GM18858 (cell line): ENCODE data around the gene SRL.
"Not testable (repeated sequence)": the region's sequence is repeated elsewhere in the genome, so short reads cannot be mapped to it uniquely, and the experiment has no call there.

Experiments used
- ATAC-seq: cut with Tn5 transposase; IDR thresholded peaks from one replicate; pipeline ENCODE4 v1.9.1; 2021; ENCODE audit not compliant: unreplicated experiment

The SRL gene

DNA sequence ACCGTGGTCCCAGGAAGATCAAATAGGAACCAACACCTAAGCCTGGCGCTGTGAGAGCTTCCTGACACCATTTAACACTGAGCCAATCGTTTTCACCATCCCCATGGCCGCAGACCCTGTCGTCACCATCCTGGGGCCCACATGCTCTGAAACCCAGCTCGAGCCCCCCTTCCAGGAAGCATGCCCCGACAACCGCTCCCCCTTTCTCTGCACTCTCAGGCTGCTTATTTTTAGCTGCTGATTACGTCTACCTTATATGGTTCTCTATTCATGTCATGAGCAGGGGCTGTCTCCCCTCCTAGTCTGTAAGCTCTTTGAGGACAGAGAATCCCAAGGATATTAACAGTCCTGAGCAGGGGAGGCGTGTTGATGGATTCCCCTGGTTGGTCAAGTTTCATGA is 10.5 kb downstream of the SRL start:
- ATAC-seq = no peak

DNA sequence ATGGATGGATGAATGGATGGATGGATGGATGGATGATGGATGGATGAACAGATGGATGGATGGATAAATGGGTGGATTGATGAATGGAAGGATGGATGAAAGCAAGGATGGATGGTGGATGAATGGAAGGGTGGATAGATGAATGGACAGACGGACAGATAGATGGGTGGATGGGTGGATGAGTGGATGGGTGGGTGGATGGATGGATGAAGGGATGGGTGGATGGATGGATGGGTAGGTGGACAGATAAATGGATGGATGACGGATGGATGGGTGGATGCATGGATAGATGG is 14.9 kb downstream of the SRL start:
- ATAC-seq = no peak

DNA sequence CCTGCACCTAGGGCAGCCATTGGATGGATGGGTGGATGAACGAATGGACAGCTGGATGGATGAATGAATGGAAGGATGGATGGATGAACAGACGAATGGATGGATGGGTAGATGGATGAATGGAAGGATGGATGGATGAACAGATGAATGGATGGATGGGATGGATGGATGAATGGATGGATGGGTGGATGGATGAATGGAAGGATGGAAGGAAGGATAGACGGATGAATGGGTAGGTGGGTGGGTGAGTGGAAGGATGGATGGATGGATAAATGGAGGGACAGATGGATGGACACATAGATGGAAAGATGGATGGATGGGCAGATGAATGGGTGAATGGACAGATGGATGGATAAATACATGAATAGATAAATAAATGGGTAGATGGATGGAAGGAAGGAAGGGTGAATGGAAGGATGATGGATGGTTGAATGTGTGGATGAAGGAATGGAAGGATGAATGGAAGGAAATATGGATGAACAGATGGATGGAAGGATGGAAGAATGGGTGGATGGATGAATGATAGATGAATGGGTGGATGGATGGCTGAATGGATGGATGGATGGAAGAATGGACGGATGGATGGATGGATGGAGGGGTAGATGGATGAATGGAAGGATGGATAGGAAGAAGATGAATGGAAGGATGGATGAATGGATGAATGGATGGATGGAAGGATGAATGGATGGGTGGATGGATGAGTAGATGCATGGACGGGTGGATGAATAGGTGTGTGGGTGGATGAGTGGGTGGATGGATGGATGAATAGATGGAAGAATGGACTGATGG is 15.4 kb downstream of the SRL start:
- no peak for ATAC-seq

DNA sequence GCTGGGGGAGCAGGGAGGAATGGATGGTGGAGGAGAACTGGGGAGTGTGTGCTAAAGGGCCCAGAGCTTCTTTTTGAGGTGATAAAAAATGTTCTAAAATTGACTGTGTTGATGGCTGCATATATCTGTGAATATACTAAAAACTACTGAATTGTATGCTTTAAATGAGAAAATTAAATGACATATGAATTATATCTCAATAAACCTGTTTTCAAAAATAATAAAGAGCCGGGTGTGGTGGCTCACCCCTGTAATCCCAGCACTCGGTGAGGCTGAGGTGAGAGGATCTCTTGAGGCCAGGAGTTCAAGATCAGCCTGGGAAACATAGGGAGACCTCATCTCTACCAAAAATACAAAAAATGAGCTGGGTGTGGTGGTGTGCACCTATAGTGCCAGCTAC is 16.8 kb downstream of the SRL start:
- ATAC-seq = no peak

- ATAC-seq = no peak
Observed at GRCh38 chr16:4220358-4220757, 21.5 kb downstream of the SRL start.

DNA sequence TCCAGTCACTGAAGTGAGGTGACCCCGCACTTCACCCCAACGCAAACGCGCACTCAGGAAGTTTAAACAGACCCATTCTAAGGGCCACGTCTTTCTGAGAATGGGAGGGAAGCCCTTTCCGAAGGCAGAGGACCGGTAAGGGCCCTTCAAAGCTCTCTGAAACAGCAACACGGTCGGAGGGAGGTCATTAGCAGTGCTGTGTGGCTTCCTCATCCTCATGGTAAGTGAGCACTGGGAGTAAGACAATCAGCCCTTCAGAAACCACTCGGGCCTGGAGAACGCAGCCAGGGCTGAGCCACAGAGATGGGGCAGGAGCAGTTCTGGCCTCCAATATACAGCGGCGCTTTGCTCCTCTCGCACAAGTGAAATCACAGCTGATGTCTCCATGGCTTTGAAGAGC is 23.7 kb downstream of the SRL start:
- no peak for ATAC-seq

- no peak for ATAC-seq
Observed at GRCh38 chr16:4217204-4218131, 24.4 kb downstream of the SRL start.

GRCh38 chr16:4216596-4216995 is 25.3 kb downstream of the SRL start:
- ATAC-seq = no peak

DNA sequence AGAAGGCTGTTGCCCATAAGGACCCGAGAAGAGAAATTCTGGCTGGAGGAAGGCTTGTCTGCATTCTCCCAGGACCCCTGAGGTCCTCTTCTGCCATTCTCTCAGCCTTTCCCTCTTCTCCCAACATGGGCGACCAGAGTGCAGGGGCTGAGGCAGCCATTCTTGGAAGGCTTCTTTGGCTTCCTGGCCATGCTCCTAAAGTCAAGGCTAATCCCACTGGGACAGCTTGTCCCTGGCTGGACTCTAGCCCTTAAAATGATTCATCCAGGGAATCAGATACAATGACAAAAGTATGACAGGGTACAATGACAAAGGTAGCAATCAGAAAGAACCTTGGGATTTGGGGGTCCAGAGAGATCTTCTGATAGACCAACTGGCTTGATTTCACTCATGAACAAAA is 26.8 kb downstream of the SRL start:
- ATAC-seq = no peak

DNA sequence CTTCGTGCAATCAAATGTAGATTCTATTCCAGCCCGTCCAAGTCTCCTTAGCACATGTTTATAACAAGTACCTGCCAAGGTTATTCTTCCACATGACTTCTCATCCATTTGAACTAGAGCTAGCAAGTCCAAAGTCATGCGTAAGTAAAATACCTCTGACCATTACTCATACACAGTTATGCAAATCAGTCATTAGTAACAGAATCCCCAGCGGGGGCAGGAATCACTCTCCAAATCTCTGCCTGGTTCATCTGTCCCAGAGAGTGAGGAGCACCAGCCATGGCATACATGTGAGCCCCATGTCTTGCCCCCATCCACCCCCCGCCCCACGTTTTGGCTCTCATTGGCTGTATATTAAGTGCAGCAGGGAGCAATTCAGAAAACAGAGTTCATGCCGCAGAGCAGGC is 27.7 kb downstream of the SRL start:
- ATAC-seq = no peak

DNA sequence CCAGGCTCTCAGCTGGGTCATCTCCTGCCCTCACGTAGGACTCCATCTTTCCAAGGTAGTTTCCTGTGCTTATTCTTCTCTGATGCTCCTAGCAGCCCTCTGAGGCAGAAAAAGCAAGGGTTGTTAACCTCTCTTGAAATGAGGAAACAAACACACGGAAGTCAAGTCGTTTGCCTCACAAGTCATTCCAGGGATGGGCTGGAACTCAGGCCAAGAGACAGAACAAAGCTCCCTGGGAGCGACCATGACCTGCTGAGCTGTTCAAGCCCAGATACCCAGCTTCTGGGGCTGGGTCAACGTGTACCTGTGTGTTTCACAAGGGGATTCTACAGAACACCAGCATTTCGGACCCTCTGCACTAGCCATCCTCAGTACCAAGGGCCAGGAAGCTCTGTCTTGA is 28.1 kb downstream of the SRL start:
- no peak for ATAC-seq

DNA sequence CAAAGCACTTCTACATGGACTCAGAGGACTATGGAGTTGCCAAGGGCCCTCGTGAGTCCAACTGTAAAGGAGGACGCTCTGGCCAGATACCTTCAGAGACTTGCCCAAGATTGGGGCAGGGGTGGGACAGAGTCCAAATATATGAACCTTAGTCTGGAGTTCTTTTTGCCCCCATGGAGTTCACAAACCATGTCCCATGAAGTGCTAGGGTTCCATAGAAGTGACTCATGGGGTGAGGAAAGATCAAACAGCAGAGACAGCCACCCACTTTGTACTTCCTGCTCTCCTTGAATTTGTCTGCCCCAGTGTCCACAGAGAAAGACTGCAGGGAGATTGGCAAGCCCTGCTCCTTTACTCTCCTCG is 29.0 kb downstream of the SRL start:
- no peak for ATAC-seq

GRCh38 chr16:4212211-4212933 is 29.5 kb downstream of the SRL start:
- ATAC-seq = no peak

DNA sequence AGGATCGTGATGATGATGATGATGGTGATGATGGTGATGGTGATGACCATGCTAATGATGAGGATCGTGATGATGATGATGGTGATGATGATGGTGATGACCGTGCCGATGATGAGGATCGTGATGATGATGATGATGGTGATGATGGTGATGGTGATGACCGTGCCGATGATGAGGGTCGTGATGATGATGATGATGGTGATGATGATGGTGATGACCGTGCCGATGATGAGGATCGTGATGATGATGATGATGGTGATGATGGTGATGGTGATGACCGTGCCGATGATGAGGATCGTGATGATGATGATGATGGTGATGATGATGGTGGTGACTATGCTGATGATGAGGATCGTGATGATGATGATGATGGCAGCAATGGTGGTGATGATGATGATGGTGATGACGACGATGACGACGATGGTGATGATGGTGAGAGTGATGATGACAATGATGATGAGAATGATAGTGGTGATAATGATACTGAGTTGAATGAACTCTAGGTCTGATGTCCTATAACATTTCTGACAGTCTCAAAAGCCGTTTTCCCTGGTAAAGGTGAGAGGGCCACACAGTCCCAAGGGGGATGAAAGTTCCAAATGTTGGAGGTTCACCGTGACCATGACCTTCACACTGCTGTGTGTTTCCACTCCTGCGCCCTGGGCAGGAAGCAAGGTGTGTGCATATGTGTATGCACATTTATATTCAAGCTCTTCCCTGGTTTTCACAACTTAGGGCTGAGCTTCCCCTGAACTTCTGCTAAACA is 30.3 kb downstream of the SRL start:
- ATAC-seq = not testable (repeated sequence)

DNA sequence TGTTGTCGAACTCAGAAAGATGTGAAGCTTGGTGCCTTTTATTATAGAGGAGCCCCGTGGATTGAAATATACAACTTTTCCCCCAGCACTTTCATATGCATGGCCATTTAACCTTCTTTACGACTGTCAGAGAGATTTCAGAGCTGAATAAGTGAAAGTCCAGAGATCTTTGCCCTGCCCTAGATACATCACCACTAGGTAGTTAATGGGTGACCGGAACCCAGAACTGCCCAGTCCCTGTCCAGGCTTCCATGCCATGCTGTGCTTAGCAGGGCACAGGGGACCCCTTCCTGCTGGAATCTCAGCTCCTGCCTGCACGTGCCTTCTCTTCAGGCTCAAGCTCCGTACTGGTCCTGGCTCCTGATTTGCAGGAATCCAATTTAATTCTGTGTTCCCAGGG is 32.2 kb downstream of the SRL start:
- ATAC-seq = no peak

- ATAC-seq = no peak
Observed at GRCh38 chr16:4208341-4208751, 33.5 kb downstream of the SRL start.

- ATAC-seq = no peak
Observed at GRCh38 chr16:4207683-4208340, 34.1 kb downstream of the SRL start.

GRCh38 chr16:4207229-4207628 is 34.7 kb downstream of the SRL start:
- no peak for ATAC-seq

- no peak for ATAC-seq
Observed at GRCh38 chr16:4206680-4207079, 35.2 kb downstream of the SRL start.

GRCh38 chr16:4205971-4206370 is 35.9 kb downstream of the SRL start:
- ATAC-seq = no peak

DNA sequence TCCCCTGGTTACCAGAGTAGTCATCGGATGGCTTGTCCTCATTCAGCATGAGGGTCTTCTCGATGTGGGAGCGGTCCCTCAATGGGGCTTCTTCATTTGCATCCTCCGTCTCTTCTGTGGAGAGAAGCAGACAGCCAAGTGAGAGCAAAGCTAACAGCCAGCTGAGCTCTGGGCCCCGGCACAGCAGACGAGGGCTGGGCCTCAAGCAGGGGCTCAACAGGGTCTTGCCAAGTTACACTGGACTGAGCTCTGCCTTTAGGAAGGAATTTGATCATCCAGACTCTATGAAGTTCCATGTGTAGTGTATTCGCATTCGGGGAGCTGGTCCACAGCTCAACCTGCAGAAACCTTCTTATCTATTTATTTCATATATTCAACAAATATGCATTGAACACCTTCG is 37.4 kb downstream of the SRL start:
- ATAC-seq = no peak
